NK-92 treated with Interleukin-12 subunit alpha and Interleukin-12 subunit beta, amount 100 ng/mL, for 24 hours (cell line): ENCODE results near the gene FSTL4.

Experiments used
- DNase-seq: peaks from one replicate; lab custom pipeline; 2025; lab: John Stamatoyannopoulos, UW

Gene FSTL4

GRCh38 chr5:133512896-133513295, 99.4 kb downstream of the FSTL4 start:
- no peak for DNase-seq

DNA sequence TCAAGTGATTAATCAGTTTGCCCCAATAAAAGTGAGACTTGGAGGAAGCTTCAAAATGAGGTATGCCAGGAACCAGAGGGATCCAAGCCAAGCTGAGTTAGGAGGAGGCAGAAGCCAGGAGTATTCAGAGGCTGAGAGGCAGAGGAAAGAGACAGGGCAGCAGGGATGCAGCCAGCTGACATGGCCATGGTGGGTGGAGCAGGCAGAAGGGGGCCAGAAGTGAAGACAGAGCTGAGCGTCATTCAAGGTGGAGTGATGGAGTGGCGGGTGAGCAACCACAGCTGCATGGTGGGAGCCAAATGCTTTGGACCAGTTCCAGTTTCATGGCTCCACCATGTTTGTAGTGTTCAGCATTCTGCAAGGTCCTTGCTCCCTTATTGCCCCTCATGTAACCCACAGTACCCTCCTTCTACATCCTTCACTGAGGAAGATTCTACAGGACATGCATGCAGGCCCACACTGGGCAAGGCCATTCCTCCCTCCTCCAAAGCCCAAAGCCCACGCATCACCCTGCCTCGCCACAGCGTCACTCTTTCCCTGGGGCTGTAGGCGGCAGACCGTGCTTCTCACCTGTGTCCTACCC, 100.6 kb downstream of the FSTL4 start:
- no peak for DNase-seq

DNA sequence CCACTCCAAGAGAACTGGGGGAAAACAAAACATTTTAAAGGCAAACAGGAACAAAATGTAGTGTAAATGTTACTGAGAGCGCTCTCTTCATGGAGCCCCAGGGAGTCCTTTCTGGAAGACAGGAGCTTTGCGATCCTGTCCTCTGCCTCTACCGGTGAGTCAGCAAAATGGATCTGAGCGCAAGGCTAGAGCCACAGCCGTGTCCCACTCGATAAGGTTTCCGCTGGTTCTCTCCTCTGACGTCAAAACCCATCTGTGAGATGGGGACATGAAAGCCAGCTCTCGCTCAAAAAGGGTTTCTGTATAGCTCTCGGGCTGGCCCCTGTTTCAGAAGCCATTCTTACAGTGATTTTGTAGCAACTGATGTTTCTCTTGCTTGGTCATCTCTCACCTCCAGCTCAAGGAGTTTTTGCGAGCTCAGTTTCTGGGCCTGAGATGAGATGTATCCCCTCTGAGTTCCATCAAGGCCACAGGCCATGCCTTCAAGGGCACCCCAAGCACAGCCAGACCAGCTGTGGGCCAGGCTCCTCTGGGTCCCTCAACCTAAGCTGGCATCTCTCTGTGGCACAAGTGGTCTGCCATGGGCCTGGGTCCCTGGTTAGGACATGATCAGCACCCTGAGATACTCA, 101.6 kb downstream of the FSTL4 start:
- DNase-seq = no peak

GRCh38 chr5:133509742-133510079, 102.6 kb downstream of the FSTL4 start:
- DNase-seq = no peak

GRCh38 chr5:133508845-133509741, 103.2 kb downstream of the FSTL4 start:
- no peak for DNase-seq

DNA sequence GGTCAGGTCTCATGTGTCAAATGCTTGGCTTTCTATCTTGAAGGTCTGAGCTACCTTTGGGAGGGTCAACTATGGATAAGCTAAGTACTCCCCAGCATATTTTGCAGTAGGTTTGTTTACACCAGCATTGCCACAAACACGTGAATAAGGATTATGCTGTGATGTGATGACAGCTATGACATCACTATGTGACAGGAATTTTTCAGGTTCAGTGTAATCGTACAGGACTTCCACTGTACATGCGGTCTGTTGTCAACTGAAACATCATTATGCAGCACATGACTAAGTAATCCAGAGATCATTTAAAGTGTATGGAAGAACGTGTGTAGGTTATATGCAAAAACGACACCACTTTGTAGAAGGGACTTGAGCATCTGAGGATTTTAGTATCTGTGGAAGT, 104.0 kb downstream of the FSTL4 start:
- no peak for DNase-seq

DNA sequence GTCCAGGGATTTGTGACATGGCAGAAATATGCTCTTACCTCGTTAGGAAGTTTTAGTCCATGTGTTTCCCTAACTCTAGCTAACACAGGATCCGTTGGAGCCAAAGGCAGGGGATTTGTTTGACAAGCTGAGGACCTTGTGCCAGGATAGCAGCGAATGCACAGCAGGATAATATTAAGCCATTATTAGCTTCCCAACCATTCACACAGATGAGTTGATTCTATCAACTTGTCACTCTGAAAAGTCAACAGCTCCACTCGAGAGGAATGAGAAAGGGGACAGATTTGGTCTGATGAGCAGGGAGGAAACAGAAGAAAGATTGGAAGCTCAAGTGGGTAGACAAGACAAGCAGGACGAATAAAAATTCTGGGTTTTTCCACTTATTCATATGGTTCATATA, 106.2 kb downstream of the FSTL4 start:
- no peak for DNase-seq

- no peak for DNase-seq
These were observed 108.8 kb downstream of the FSTL4 start for GRCh38 chr5:133503511-133503910.

DNA sequence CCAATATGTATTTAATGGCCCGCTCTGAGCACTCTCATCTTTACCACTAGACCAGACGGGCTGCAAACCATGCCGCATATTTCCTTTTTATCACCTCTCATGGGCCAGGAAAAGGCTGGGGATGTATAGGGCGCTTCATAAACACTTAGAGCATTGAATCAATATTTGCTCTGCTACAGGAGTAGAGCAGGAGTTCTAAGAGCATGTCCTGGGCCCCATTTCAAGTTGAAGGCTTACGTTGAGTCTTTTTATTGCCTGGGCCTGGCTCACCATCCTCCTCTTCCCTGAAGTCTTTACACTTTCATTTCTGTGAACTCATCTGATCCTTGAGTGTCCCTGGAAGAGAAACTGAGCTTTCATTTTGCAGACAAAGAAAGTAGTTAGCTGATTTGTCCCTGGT, 112.4 kb downstream of the FSTL4 start:
- no peak for DNase-seq

- no peak for DNase-seq
These were observed 114.6 kb downstream of the FSTL4 start for GRCh38 chr5:133497608-133498348.

DNA sequence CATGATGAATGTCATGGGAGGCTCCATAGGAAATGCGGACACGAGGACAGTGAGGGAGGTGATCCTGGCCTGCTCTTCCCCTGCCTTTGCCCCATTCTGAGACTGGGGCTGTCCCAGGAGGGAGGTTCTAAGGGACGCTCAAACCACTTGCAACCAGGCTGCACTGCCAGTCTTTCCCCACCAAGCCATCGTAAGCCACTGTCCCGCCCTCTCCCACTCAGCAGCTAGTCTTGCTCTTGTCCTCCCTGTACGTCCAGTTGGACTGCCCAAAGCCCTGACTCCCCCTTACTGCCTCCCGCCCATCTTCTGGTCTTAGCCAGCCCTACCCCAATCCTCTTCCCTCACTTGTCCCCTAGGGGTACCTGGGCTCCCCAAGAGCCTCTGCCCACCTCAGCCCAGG, 115.7 kb downstream of the FSTL4 start:
- DNase-seq = no peak

- DNase-seq = no peak
These were observed 117.5 kb downstream of the FSTL4 start for GRCh38 chr5:133494923-133495246.

DNA sequence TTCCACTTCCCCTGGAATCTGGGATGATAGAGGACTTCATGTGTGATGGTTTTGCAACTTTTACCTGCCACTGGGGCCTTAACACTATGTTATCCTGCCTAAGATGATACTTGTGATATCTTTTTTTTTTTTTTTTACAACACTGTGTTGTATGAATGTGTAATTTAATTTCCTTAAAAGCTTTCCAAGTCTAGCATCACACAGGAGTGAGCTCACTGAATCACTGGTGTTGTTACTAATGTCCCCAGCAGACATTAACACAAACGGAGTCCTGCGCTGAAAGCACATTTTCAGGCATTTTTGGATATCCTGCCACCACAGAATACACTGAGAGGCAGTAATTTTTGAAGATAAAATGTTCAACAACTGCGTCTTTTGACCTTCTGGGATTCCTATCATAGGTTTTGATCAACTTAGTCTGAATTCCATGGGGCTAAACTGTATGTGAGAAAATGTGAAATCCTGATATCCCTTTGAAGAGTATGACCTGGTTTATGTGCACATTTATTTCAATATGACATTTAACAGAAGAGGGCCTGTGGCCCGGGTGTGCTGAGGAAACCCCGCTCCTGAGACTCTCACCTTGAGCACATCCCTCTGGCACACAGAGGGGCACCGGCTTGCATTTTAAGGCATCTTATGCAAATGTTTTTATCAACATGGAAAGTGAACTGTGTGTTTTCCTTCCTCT, 118.0 kb downstream of the FSTL4 start:
- no peak for DNase-seq

GRCh38 chr5:133489632-133490031, 122.7 kb downstream of the FSTL4 start:
- DNase-seq = no peak

- no peak for DNase-seq
These were observed 125.2 kb downstream of the FSTL4 start for GRCh38 chr5:133487093-133487492.

DNA sequence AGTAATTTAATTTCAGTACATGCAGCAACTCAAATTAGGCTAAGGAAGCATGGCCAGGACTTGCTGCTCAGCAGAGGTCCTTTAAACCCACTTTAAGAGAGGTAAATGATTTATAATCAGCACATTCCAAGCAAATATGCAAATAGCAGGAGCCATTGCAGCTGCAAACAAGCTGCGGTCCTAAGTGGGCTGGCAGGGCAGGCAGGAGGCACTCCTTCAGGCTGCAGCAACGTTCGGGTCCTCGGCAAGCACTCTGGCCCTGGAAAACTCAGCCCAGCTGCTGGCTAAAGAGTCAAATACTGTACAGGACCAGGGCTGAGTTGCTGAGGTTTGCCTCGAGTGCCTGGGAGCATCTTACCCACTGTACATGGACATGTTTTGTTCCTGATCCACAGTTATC, 126.9 kb downstream of the FSTL4 start:
- no peak for DNase-seq

DNA sequence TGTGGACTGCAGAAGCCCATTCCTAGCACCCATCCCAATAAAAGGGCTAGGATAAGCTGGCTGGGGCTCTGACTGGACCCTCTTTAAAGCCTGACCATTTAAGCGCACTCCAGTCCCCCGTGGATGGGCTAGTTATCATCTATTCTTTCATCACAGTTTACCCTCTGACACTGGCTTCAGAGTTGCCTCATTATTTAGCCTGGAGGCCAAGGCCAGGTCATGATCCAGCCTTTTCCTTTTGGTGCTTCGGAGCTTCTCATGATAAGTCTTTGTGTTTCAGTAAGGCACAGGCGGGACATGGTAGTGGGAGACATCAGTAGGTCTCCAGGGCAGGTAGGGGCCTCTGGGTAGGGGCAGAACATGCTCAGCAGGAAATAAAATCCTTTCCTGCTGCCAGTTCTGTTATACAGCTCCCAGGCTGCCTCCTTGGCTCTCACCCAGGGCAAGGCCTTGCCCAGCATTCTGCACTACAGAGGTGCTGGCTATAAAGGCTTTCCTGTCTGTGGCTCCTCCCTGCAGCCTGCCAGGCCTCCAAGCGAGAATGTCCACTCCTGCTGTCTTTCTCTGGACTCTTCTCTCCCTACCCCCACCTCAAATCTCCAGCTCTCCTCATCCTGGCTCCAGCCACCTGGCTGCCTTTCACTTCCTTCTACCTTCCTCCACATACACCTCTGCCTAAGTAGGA, 128.8 kb downstream of the FSTL4 start:
- no peak for DNase-seq

DNA sequence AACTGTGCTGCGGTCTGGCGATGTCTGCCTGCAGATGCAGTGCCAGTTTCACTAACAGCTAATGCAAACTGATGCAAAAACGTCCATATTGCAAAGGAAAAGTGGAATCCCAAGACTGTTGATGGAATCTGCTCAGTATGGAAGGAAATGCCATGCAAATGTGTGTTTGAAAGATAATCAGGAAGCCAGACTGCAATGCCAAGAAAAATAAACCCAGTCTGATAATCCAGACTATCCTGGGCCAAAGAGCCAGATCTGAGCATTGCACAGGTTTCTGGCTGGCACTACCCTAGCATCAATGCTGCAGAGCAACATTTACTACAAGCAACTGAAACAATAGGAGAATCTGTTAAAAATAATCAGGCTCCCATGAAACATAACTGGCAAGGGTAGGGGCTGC, 130.3 kb downstream of the FSTL4 start:
- no peak for DNase-seq

DNA sequence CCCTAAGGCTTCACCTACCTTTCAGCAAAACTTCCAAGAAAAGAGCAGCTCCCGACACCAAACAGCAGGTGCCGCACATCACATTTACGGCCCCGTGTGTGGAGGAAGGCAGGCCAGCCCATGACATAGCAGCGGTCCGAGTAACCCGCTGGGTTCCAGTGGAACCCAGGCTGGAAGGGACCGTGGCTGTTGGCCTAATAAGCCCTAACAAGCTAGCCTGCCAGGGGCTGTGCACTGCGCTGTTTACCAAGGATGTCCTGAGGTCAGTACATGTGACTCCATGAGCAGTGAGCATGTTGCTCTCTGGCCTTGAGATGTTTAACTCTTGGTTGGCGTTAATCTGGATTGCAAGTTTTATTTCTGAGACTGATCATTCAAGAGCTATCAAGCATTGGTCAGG, 131.5 kb downstream of the FSTL4 start:
- DNase-seq = no peak

- DNase-seq = no peak
These were observed 132.0 kb downstream of the FSTL4 start for GRCh38 chr5:133480366-133480765.

DNA sequence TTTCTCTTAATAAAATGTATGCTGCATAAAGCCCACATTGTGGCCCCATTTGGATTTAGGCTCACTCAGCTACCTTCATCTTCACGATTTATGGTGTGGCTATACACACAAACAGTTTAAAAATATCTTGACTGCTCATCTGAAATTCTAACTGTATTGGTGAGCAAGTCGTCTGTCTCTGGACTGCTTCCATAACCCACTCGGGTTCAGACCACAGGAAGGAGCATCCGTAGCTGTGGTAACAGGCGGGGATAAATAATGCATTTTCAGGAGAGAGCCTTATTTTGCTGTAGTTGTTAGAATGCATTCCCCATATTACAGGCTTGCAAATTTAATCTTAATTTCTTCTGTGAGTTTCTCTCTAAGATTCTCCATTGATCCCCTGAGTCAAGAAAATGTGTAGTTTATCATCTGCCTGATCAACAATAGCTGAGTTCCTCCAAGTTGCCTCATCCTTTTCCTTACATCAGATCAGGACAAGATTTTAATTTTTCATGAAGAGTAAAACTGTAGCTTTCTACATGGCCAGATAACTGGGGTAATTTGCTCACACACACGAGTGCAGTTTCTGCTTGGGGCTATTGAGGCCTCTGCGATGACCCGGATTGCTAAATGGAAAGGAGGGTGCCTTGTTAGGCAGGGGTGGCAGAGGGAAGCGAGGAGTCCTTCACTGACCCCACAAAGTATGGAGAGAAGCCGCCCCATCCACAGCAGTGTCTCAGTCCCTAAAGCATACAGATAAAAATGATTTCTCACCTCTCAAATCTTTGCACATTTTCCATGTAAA, 133.9 kb downstream of the FSTL4 start:
- no peak for DNase-seq
